ENCODE data around the gene RAVER1. TPM values are rescaled to one million over a fixed set of nuclear protein-coding genes. Genes with fewer than 3 reads are reported as not detected.
"Not testable (repeated sequence)": the region's sequence is repeated elsewhere in the genome, so short reads cannot be mapped to it uniquely, and the experiment has no call there.

The RAVER1 gene
- total RNA-seq (2021; ENCODE audit: unreplicated experiment) = 55.6 TPM
- 65.2 TPM for polyA plus RNA-seq (2012; ENCODE audit: insufficient read length)
- Bru-seq, nascent RNA = percentile 71 among the genes with signal in this experiment
- percentile 74 among the genes with signal in this experiment for BruChase-seq, experiment 1, labeled RNA remaining after a 2-hour chase
- percentile 85 among the genes with signal in this experiment for BruChase-seq, experiment 2, labeled RNA remaining after a 6-hour chase
- long read RNA-seq, partial matches to known transcripts = 6 of 20 reads
- long read RNA-seq, other reads (novel, unspliced or antisense) = 12 of 20 reads

GRCh38 chr19:10332965-10333757 is at the start of gene RAVER1:
TSS of gene RAVER1 (minus strand) at chr19:10333529. CDS start at chr19:10333507, 22 bp downstream.
- Histone ChIP-seq H3K4me3 (ENCODE audit: low read depth in 2 of 2, low read length in 2 of 2) (peak within 1 kb of the TSS; percentile 78 to 86), H3K27ac (ENCODE audit: low read length) (peak within 1 kb of the TSS; percentile 87), H3K9me3 (ENCODE audit: control insufficient read depth, insufficient read depth, low read depth, low read length) (no peaks in the 10 kb centered on the region), H3K36me3 (ENCODE audit: control insufficient read depth, insufficient read depth, low read length) (peaks cover 7% of the 10 kb centered on the region), H3K27me3 (ENCODE audit: control insufficient read depth, insufficient read depth, low read length) (no peaks in the 10 kb centered on the region), H3K4me1 (ENCODE audit: control insufficient read depth, insufficient read depth, low read length) (peaks cover 10% of the 10 kb centered on the region)
- ChIA-PET CTCF (interaction anchor here (0.6 to 1.2 kb wide), 3 partner anchors 56 to 525 kb away, joined by 3 to 8 read pairs (median 4); no protein-coding TSS in a partner anchor), POLR2A (interaction anchor here (0.6 to 1.5 kb wide), 3 partner anchors 33 to 62 kb away, joined by 3 to 13 read pairs (median 6); partner anchors contain the start of genes ICAM1 and TYK2)
- DNase-seq (ENCODE audit: low read depth, low spot score) (peak; percentile 62), ATAC-seq (peak; percentile 89)
- TF ChIP-seq CTCF (IDR thresholded peaks at IDR 0.05) (no peak), SIN3A (IDR thresholded peaks at IDR 0.05; ENCODE audit: borderline replicate concordance, insufficient read depth, low read depth, low read length) (no peak), TCF7L2 (IDR thresholded peaks at IDR 0.05; ENCODE audit: low read depth, low read length) (peak; percentile 89), REST (IDR thresholded peaks at IDR 0.05; ENCODE audit: insufficient read depth in 1 of 2, low read depth in 2 of 2, low read length in 1 of 2) (no peak), POLR2AphosphoS5 (IDR thresholded peaks at IDR 0.05; ENCODE audit: low read depth, low read length) (peak; percentile 89)
- intact Hi-C loops (cut with micrococcal nuclease; ENCODE audit: unreplicated experiment) (no loop called here), in situ Hi-C loops (cut with HindIII; ENCODE audit: low pct_unique_long_range_greater_than_20kb, low sequenced_read_pairs) (no loop called here)
- BruUV-seq (replicated peaks) = no TSS peak

DNA sequence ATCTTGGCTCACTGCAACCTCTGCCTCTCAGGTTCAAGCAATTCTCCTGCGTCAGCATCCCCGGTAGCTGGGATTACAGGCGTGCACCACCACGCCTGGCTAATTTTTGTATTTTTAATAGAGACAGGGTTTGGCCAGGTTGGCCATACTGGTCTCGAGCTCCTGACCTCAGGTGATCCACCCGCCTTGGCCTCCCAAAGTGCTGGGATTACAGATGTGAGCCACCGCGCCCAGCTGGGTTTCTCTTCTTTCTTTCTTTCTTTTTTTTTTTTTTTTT is 49.8 kb upstream of the RAVER1 start:
- in situ Hi-C loops (cut with HindIII; ENCODE audit: low pct_unique_long_range_greater_than_20kb, low sequenced_read_pairs); POLR2A ChIA-PET; H3K36me3 ChIP-seq (ENCODE audit: control insufficient read depth, insufficient read depth, low read length); DNase-seq (ENCODE audit: low read depth, low spot score); ATAC-seq; H3K27ac ChIP-seq (ENCODE audit: low read length); H3K4me3 ChIP-seq (ENCODE audit: low read depth in 2 of 2, low read length in 2 of 2); H3K4me1 ChIP-seq (ENCODE audit: control insufficient read depth, insufficient read depth, low read length); H3K27me3 ChIP-seq (ENCODE audit: control insufficient read depth, insufficient read depth, low read length); intact Hi-C loops (cut with micrococcal nuclease; ENCODE audit: unreplicated experiment); BruUV-seq (replicated peaks); H3K9me3 ChIP-seq (ENCODE audit: control insufficient read depth, insufficient read depth, low read depth, low read length): not testable (repeated sequence)
- CTCF ChIA-PET = interaction anchor here (0.7 kb wide), 1 partner anchor 124 kb away, joined by 10 read pairs; no protein-coding TSS in a partner anchor

All from Panc1 (cell line).